Measurements from ENCODE around the gene PNMA3. TPM values are rescaled to one million over a fixed set of nuclear protein-coding genes. Genes with fewer than 3 reads are reported as not detected.

PNMA3 gene
- 0.13 to 0.20 TPM (median 0.14 TPM) in 5 replicates for total RNA-seq (2022; extraction: Qiagen RNA extraction; ENCODE audit: low read depth)

GRCh38 chrX:153055871-153056749 lies at the start of gene PNMA3:
Gene PNMA3 (plus strand): TSS chrX:153056470. CDS start chrX:153057056, 586 bp downstream.

GRCh38 chrX:153071909-153072583 lies 15.8 kb downstream of the PNMA3 start, which contains the start of gene PNMA6A:
Gene PNMA6A (plus strand): TSS chrX:153072454. CDS start chrX:153073063, 609 bp downstream.

Other genes with a start within 250 kb of the PNMA3 start
- 52.9 to 93.9 TPM (median 72.5 TPM) in 5 replicates for gene CETN2, start 225.7 kb upstream of the PNMA3 start, total RNA-seq (2022; extraction: Qiagen RNA extraction; ENCODE audit: low read depth)
- 38.2 to 49.3 TPM (median 41.3 TPM) in 5 replicates for gene NSDHL, start 225.4 kb upstream of the PNMA3 start, total RNA-seq (2022; extraction: Qiagen RNA extraction; ENCODE audit: low read depth)
- gene ZNF185, start 158.4 kb upstream of the PNMA3 start, total RNA-seq (2022; extraction: Qiagen RNA extraction; ENCODE audit: low read depth) = 6.2 to 7.2 TPM (median 6.6 TPM) in 5 replicates
- not detected in 5 replicates for gene PNMA5, start 62.4 kb upstream of the PNMA3 start, total RNA-seq (2022; extraction: Qiagen RNA extraction; ENCODE audit: low read depth)
- gene PNMA6A, start 16.0 kb downstream of the PNMA3 start, total RNA-seq (2022; extraction: Qiagen RNA extraction; ENCODE audit: low read depth) = 3.2 to 5.5 TPM (median 5.1 TPM) in 5 replicates
- gene MAGEA1, start 122.8 kb downstream of the PNMA3 start, total RNA-seq (2022; extraction: Qiagen RNA extraction; ENCODE audit: low read depth) = 0.15 TPM in 1 of 5 replicates, not detected in the others

All from A549 treated with RU486 at 1 μM for 4 hours (cell line).